Smooth muscle cell of the brain vasculature (primary cell): ENCODE data around the gene REEP3.

Source experiments
- DNase-seq: peaks from one replicate; pipeline ENCODE4 v3.0.0-alpha.2; 2012; ENCODE audit warnings: low read depth, low spot score

The REEP3 gene

GRCh38 chr10:63506554-63506953 is 14.6 kb upstream of the REEP3 start:
- no peak for DNase-seq

GRCh38 chr10:63515002-63515763 is 6.0 kb upstream of the REEP3 start:
- peak; percentile 29 for DNase-seq

- DNase-seq: no peak
Measured at GRCh38 chr10:63516207-63516606, 5.0 kb upstream of the REEP3 start.

GRCh38 chr10:63518690-63519288 is 2.4 kb upstream of the REEP3 start:
- DNase-seq: no peak

GRCh38 chr10:63521416-63522276 is 445 bp downstream of the REEP3 start:
- DNase-seq: peak; percentile 44

- DNase-seq: no peak
Measured at GRCh38 chr10:63522277-63522687, 1.1 kb downstream of the REEP3 start.

GRCh38 chr10:63522995-63523394 is 1.8 kb downstream of the REEP3 start:
- no peak for DNase-seq

- no peak for DNase-seq
Measured at GRCh38 chr10:63525021-63525420, 3.8 kb downstream of the REEP3 start.

GRCh38 chr10:63527401-63527800 is 6.2 kb downstream of the REEP3 start:
- DNase-seq: no peak

- DNase-seq: no peak
Measured at GRCh38 chr10:63528084-63528744, 7.0 kb downstream of the REEP3 start.

GRCh38 chr10:63530409-63530808 is 9.2 kb downstream of the REEP3 start:
- no peak for DNase-seq

- DNase-seq: no peak
Measured at GRCh38 chr10:63534723-63535122, 13.5 kb downstream of the REEP3 start.

GRCh38 chr10:63536698-63537097 is 15.5 kb downstream of the REEP3 start:
- DNase-seq: no peak

- DNase-seq: no peak
Measured at GRCh38 chr10:63537536-63537935, 16.3 kb downstream of the REEP3 start.

- DNase-seq: no peak
Measured at GRCh38 chr10:63539377-63539776, 18.2 kb downstream of the REEP3 start.

GRCh38 chr10:63539994-63540393 is 18.8 kb downstream of the REEP3 start:
- no peak for DNase-seq

- no peak for DNase-seq
Measured at GRCh38 chr10:63542835-63543575, 21.8 kb downstream of the REEP3 start.

- no peak for DNase-seq
Measured at GRCh38 chr10:63543576-63543962, 22.4 kb downstream of the REEP3 start.

GRCh38 chr10:63544418-63544817 is 23.2 kb downstream of the REEP3 start:
- no peak for DNase-seq

GRCh38 chr10:63547628-63548360 is 26.6 kb downstream of the REEP3 start:
- no peak for DNase-seq

- DNase-seq: no peak
Measured at GRCh38 chr10:63548860-63549259, 27.7 kb downstream of the REEP3 start.
